Activated CD4-positive, alpha-beta T cell treated with anti-CD3 and anti-CD28 coated beads, Interleukin-2, amount 50 U/mL, for 16 hours (primary cell): Measurements from ENCODE around the gene UNC13D.
A peak's percentile ranks its signal among the peaks of the same experiment; 100 is the strongest.
"Not testable (repeated sequence)": the region's sequence is repeated elsewhere in the genome, so short reads cannot be mapped to it uniquely, and the experiment has no call there.

ENCODE experiments used
- DNase-seq: peaks from one replicate; pipeline ENCODE4 v3.0.0-alpha.2; 2020

UNC13D gene

DNA sequence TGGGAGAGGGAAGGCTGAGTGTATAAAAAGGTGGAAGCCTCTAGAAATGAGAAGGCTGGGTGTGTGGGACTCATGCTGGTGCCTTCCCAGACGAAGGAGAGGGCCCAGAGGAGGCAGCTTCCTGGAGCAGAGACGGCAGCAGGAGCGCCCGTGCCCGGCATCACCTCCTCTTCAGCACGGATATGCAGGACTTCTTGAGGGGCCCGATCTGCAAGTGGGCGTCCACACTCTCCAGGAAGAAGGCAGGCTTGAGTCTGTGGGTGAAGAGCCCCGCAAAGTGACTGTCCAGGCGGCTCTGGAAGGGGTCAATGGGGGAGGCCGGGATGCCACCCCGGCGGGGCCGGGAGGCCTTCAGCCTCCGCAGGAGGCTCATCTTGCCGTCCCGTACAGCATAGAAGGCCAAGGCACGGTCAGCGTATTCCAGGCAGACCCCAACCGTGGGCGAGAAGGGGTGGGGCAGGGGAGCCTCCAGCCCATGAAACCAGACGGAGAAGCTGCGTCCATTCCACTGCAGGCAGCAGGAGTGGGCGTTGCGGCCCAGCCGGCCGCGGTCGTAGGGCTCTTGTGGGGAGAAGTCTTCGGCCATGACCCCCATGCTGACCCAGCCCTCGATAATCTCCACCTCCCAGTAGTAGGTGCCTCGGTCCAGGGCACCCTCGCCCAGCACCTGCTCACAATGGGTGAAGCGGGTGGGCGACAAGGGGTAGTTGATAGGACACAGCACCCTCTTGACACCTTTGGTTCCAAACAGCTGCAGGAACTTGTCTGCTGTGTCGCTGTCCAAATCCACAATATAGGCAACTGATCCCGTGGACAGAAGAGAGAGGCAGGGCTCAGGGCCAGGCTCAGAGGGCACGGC lies 30.3 kb upstream of the UNC13D start:
- no peak for DNase-seq

DNA sequence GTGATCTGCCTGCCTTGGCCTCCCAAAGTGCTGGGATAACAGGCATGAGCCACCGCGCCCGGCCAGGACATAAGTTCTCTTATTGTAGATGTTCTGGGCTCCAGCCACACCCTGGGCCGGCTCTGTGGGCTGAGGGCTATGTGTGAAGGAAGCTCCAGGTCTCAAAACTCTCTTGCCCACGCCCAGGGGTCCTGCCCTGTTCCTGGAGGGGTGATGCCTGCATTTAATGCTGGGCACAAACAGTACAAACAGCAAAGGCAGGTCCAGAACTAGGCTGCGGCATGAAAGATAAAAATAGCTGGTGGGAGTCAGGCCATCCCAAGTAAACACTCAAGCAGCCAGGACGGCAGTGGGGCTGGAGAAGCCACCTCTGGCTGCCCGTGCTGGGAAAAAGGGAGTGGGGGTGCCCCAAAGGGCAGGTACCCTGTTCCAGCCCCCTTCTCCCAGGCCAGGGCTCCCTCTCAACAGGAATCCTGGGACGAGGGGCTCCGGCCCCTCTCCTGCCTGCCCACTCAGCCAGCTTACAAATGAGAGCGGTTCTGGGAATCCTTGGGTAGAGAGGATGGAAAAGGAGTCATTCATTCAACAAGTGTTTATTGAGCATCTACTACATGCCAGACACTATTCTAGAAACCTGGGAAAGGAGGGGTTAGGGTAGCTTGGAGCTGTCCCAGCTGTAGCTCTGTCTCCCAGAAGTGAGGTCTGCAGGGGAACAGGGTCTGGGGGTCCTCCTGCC lies 29.6 kb upstream of the UNC13D start:
- no peak for DNase-seq

DNA sequence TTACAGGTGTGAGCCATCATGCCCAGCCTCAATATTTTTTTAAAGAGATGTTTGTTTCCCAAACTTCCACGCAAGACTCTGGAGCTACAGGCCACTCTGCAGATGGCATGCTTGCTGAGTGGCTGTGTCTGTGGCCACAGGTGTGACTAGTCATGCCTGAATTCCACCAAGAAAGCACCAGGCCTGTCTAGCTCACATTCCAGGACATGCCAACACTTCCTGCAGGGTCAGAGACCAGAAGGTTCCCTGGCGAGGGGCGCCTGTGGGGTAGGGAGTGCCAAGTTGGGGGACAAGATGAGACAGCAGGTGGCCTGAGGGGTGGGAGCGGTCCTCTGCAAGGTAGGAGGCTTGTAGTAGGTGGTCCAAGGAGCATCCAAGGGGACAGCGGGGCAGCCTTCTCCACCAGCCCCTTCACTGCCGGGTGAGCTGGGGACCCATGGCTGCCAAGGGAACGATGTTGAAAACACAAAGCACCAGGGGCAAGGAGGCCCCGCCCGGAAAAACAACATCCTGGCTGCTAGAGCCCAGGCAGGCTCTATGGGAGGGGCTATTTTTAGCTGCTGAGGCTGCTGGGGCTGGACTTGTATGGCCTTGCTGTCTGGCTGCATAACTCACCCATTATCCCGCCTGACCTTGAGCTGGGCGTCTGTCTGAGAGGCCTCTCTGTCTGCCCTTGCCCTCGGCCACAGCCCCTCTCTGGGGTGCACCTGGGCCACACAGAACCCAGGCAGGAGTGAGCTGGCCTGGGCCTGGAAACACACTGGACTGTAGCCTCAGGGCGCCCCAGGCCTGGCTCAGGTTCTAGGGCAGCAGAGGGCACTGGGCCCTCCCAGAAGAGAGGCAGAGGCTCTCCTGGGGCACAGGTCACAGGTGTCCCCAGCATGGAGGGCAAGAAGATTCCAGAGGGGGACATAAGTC lies 28.5 kb upstream of the UNC13D start:
- peak; percentile 56 for DNase-seq

DNA sequence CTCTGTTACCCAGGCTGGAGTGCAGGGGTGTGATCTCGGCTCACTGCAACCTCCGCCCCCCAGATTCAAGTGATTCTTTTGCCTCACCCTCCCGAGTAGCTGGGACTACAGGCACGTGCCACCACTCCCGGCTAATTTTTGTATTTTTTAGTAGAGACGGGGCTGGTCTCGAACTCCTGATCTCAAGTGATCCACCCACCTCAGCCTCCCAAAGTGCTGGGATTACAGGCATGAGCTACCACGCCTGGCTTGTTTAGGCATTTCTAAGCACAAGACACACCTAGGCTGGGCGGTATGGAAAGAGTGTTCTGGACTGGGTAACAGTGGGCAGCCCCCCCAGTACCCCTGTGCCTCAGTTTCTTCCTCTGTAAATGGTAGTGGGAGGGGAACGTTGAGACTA lies 26.0 kb upstream of the UNC13D start:
- DNase-seq = not testable (repeated sequence)

DNA sequence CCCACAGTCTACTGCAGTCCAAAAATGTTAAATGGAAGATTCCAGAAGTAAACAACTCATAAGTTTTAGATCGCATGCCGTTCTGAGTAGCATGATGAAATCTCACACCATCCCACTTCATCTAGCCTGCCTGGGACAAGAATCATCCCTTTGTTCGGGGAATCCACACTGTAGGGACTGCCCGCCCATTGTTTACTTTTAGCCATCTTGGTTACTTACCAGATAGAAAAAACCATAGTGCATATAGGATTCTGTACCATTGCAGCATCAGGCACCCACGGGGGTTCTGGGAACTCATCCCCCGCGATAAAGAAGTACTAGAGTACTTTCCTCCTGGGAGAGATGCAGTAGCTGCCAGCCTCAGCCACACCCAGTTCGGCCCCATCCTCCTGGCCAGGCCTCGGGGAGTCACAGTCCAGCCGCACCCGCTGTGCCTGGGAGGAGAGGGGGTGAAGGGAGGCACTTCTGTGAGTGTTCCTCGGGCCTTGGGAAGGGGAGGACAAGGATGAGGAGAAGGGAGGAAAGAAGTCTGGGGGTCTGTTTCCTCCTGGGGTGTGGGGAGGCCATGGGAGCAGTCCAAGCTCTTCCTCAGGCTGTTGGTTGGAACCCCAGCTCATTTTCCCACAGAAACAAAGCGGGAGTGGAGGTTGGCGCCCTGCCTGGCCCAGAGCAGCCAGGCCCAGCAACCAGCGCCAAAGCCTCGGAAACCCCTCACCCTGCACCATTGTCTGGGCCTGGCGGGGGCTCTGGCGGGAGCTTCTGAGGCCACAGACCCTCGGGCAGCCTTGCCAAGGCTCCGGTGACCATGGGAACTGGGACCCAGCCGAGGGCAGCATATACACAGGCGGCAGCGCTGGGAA lies 25.3 kb upstream of the UNC13D start:
- no peak for DNase-seq

DNA sequence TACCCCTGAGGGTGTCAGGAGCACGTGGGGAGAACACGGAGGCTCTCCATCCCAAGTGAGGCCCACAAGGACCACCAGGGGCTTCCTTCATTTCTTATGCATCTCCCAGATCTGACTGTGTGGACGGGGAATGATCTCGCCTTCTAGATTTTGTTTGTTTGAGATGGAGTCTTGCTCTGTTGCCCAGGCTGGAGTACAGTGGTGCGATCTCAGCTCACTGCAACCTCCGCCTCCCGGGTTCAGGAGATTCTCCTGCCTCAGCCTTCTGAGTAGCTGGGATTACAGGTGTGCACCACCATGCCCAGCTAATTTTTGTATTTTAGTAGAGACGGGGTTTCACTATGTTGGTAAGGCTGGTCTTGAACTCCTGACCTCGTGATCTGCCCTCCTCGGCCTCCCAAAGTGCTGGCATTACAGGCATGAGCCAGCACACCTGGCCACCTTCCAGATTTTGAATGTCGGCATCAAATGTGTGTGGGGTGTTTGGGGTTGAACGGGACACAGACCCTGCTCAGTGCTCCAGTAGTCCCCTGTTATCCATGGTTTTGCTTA lies 24.6 kb upstream of the UNC13D start:
- DNase-seq = not testable (repeated sequence)

DNA sequence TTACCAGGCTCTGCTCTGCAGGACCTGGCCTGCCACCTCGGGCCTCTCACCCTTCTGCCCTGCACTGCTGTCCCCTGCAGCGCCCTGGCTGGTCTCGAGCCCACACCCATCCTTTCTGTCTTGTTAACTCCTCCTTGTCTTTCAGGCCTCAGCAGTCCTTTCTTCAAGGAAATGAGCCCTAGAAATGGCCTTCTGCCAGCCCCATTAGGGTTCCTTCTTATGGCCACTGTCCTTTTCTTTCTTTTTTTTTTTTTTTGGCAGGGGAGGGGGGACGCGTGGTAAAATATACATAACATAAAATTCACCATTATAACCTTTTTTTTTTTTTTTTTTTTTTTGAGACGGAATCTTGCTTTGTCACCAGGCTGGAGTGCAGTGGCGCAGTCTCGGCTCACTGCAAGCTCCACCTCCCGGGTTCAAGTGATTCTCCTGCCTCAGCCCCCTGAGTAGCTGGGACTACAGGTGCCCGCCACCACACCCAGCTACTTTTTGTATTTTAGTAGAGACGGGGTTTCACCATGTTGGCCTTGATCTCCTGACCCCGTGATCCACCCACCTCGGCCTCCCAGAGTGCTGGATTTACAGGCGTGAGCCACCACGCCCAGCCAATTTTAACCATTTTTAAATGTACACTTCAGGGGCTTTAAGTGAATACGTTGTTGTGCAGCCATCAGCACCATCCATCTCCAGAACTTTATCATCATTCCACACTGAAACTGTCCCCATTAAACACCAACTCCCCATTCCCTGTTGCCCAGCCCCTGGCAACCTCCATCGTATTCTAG lies 21.4 kb upstream of the UNC13D start:
- DNase-seq = not testable (repeated sequence)

DNA sequence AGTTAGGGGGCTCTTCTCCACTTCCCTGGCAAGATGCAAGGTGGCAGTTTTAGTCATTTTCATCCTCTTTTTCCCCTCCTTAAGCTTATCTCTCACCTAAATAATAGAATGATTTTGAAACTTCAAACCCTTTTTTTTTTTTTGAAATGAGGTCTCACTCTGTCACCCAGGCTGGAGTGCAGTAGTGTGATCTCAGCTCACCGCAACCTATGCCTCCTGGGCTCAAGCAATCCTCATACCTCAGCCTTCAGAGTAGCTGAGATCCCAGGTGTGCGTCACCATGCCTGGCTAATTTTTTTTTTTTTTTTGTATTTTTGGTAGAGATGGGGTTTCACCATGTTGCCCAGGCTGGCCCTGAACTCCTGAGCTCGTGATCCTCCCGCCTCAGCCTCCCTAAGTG lies 20.7 kb upstream of the UNC13D start:
- peak; percentile 43 for DNase-seq

DNA sequence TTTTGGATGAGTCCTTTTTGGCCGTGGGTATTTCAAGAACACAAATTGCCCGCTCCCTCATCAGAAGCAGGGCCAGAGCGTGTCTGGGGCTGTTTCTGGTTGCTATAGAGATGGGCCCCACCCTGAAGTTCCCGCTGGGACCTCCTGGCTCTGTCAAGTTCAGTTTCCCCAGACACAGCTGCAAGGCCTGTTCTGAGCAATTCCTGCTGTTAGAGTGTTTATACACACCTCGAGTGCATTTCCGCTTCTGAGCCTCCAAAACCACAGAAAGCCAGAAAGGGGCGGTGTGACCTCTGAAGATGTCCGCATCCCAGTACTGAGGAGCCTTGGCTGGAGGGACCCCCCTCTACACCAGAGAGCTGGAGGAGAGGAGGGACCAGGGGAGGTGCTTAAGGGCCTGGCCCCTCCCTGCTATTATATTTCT lies 20.3 kb upstream of the UNC13D start:
- peak; percentile 84 for DNase-seq

DNA sequence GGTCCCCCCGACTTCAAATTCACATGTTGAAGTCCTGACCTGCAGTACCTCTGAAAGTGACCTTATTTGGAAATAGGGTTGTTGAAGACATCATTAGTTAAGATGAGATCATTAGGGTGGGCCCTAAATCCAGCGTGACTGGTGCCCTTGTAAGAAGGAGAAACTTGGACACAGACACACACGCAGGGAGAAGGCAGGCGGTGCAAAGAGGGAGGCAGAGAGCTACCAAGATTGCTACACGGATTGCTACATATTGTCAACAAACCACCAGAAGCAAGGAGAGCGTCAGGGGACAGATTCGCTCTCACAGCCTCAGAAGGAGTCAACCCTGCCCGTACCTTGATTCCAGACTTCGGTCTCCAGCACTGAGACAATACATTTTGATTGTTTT lies 17.7 kb upstream of the UNC13D start:
- DNase-seq = no peak

DNA sequence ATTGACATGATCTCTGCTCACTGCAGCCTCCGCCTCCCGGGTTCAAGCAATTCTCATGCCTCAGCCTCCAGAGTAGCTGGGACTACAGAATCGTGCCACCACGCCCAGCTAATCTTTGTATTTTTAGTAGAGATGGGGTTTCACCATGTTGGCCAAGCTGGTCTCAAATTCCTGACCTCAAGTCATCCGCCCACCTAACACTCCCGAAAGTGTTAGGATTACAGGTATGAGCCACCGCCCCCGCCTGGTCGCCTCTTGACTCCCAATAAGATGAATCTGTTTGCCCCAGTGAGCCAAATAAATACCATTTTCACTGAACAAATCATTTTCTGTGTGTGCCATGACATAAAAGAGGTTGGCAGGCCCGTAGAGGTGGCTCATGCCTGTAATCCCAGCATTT lies 15.2 kb upstream of the UNC13D start:
- DNase-seq = not testable (repeated sequence)

DNA sequence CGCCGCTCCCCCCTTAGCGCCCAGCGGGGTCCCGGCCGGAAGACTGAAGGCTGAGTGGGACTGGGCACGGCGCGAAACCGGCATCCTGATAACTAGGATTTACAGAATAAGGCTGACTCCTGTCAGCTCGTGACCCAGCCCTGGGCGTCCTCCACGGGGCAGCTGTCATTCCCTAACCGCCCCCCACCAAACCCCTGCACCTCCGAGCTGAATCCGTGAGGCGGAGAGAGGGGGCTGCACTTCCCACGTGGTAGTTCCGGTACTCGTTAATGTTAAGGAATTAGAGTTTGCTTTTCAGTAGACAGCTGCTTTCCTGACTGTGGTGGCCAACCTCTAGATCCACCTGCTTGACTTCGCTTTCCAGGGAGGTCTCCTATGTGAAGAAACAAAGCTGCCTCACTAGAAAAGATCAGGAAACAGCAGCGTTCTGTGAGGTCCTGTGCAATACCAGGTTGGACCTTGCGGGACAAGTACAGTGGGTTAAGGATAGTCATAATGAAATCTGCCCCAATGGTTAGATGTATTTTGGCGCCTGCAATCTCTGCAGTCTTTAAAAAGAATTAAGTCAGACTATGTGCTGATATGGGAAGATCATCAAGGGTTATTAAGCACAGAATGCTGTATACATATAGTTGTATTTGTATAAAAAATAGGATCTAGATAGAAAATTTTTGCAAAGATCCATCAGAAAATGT lies 12.0 kb upstream of the UNC13D start:
- peak; percentile 53 for DNase-seq

DNA sequence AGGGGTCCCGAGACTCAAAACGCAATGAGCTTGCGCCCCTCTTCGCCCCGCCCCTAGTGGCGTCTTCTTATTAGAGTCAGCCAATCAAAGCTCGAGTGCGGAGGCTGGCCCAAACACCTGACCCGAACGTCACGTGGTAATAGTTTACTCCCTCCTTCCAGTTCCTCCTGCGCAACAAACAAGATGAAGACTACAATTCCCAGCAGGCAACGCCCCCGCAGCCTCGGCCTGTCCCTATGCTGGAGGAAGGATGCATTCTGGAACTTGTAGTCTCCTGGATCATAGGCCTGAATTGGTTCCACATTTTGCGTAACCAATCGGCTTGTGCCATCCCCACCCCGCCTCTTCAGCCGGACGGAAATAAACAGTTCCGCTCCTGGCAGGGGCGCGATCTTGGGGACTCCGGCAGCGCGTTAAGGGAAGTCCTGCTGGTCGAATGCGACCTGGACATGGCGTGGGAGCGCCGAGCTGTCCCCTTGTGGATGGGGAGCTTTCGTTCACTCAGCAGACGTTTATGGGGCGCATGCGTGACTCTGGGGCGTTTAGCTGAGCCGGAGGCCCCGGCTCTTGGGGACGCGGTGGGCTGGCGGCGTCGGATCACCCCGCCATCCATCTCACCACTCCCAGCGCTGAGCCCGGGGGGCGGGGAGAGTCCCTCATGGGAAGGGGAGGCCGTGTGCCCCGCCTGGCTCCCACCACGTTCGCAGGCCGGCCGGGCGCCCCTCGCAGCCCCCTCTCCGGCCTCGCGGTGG lies 11.3 kb upstream of the UNC13D start, which contains the start of gene WBP2:
TSS of gene WBP2 (minus strand) at position 26 of the 752 bp plus-strand sequence. CDS start 38 bp downstream, outside the sequence.
- DNase-seq = peak; percentile 99

DNA sequence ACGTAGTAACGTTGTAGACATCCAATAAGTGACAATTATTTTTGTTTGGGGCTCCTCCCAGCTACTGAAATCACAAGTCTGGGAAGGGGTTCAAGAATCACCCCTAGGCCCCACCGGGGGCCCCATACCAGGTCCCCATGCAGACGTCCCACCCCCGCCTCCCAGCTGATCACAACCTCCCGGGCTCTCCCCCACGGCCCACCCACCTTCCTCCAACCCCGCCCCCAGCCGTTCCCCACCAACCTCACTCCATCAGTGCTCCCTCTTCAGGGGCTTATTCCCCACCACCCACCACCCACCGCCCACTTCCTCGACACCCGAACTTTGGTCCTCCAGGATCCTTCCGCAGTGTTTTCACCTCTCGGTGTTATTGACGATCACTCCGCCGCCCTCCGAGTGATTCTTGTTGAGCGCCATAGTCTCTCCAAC lies 10.7 kb upstream of the UNC13D start:
- DNase-seq = no peak

DNA sequence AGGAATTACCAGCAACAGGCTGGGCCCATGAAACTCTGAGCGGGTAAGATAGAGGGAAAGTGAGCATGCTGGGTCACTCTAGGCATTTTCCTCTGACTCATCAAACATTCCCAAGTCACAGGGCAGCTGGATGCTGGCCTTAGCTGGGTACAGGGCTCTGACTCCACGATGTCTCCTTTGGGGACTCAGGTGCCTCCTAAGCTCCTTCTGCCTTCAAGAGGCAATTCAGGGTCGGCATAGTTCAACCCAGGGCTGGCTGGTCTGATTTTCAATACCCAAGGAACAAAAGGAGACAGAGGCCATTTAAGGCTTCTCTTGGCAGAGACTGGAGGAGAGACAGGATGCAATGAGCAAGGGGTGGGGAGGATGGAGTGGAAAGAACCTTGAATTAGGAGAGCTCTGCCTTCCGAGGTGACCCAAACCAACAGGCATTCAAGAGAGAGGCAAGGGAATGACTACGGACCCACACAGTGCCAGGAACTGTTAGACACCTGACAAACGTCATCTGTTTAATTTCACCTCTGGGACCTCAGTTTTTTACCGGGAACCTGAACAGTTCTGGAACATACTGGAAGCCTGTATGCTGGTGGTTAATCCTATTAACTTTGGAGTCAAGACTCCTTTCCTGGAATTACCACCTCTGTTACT lies 10.0 kb upstream of the UNC13D start:
- no peak for DNase-seq

DNA sequence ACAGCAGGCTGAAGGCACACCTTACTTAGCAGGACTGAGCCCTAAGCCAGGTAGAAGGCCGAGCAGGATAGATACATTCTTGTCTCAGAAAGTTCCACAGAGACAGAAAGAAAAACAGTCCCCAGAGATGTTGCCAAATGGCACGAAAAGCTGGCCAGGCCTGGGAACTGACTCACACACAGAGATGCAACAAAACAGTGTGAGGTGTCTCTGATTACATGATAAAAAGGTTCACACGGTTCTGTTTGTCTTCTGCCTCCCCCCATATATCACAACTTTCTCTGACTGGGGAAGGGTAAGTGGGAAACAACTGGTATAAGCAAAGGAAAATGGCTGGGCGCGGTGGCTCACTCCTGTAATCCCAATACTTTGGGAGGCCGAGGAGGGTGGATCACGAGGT lies 9.2 kb upstream of the UNC13D start:
- DNase-seq = no peak

DNA sequence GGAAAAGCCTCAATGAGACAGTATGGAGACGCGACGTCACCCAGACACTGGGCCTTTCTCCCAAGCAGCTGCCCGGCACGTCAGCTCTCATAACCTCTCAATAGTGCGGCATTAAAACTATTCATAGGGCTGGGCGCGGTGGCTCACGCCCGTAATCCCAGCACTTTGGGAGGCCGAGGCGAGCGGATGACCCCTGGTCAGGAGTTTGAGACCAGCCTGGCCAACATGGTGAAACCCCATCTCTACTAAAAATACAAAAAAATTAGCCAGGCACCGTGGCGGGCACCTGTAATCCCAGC lies 7.4 kb upstream of the UNC13D start:
- not testable (repeated sequence) for DNase-seq

DNA sequence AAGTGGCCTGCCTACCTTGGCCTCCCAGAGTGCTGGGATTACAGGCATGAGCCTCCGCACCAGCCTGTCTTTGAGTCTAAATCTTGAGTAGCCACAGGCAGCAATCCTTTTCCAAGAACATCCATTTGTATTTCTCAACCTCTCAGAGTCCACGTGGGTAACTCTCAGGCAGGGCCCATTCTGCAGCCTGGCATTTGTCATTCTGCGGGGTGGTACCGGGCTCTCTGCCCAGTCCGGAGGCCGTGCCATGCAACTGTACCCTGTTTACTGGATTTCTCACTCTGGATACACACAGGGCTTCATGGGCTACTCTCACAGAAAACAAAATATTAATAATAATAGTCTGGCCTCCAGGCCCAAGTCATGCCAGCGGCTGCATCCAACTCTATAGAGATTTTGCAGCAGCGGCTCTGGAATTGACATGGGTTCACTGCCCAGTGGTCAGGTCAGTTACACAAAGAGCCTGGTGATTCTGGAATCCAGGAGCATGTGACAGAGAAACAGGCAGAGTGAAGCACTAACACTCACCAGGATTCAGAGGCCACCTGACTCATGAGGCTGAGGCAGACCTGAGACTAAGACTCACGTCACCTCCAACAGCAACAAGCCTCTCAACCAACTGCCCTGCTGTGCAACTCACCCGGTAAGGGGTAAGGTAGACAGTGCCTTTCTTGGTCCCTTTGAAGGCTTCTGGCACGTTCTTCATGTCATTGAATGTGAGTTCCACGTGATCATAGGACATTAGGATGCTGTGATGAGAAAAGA lies 6.9 kb upstream of the UNC13D start:
- DNase-seq = no peak
